ENCODE data around the gene MMP1.
"Not testable (repeated sequence)": the region's sequence is repeated elsewhere in the genome, so short reads cannot be mapped to it uniquely, and the experiment has no call there.

The MMP1 gene

GRCh38 chr11:102751673-102752072 lies 46.3 kb downstream of the MMP1 start:
- H3K4me3 ChIP-seq (ENCODE audit: low read depth, low read length), result no peak overlapping the region
- no peak for TF ChIP-seq CTCF (IDR thresholded peaks at IDR 0.05)
- no peaks in the 10 kb centered on the region for H3K9me3 ChIP-seq (ENCODE audit: control insufficient read depth, low read length)
- H3K4me1 ChIP-seq, result no peaks in the 10 kb centered on the region
- no peak overlapping the region for H3K9ac ChIP-seq
- H2AFZ ChIP-seq, result no peak overlapping the region
- H3K36me3 ChIP-seq (ENCODE audit: control insufficient read depth, insufficient read depth, low read length), result no peaks in the 10 kb centered on the region
- no peaks in the 10 kb centered on the region for H3K27me3 ChIP-seq (ENCODE audit: control insufficient read depth, insufficient read depth, low read length)
- no peaks in the 10 kb centered on the region for H3K79me2 ChIP-seq
- no peak overlapping the region for H3K27ac ChIP-seq
- no peak overlapping the region for H3K4me2 ChIP-seq (ENCODE audit: low read length)

- H3K9ac ChIP-seq, result no peak overlapping the region
- no peaks in the 10 kb centered on the region for H3K79me2 ChIP-seq
- H3K27me3 ChIP-seq (ENCODE audit: control insufficient read depth, insufficient read depth, low read length), result no peaks in the 10 kb centered on the region
- no peaks in the 10 kb centered on the region for H3K4me1 ChIP-seq
- H2AFZ ChIP-seq, result no peak overlapping the region
- no peak overlapping the region for H3K4me3 ChIP-seq (ENCODE audit: low read depth, low read length)
- H3K36me3 ChIP-seq (ENCODE audit: control insufficient read depth, insufficient read depth, low read length), result no peaks in the 10 kb centered on the region
- no peaks in the 10 kb centered on the region for H3K9me3 ChIP-seq (ENCODE audit: control insufficient read depth, low read length)
- no peak overlapping the region for H3K4me2 ChIP-seq (ENCODE audit: low read length)
- no peak overlapping the region for H3K27ac ChIP-seq
- no peak for TF ChIP-seq CTCF (IDR thresholded peaks at IDR 0.05)
Observed at GRCh38 chr11:102749101-102749722, 48.7 kb downstream of the MMP1 start.

- H3K27ac ChIP-seq; H2AFZ ChIP-seq; H3K9me3 ChIP-seq (ENCODE audit: control insufficient read depth, low read length); H3K9ac ChIP-seq; H3K4me3 ChIP-seq (ENCODE audit: low read depth, low read length); H3K4me1 ChIP-seq; H3K27me3 ChIP-seq (ENCODE audit: control insufficient read depth, insufficient read depth, low read length); H3K36me3 ChIP-seq (ENCODE audit: control insufficient read depth, insufficient read depth, low read length); H3K4me2 ChIP-seq (ENCODE audit: low read length); H3K79me2 ChIP-seq: not testable (repeated sequence)
Observed at GRCh38 chr11:102746746-102747578, 51.0 kb downstream of the MMP1 start.

Data from parathyroid adenoma (tissue), 2 donors.